SH-SY5Y (cell line): Measurements from ENCODE around the gene GULP1.
A peak's percentile ranks its signal among the peaks of the same experiment; 100 is the strongest.

Experiments used
- GATA2 ChIP-seq: IDR thresholded peaks from 2 replicates; pipeline ENCODE4 v1.6.1; 2011; ENCODE audit warnings: mild to moderate bottlenecking, low read depth, low read length
- GATA3 ChIP-seq: IDR thresholded peaks from 2 replicates; pipeline ENCODE4 v1.6.1; 2011; ENCODE audit warnings: low read depth, mild to moderate bottlenecking, low read length, moderate library complexity

Gene GULP1

DNA sequence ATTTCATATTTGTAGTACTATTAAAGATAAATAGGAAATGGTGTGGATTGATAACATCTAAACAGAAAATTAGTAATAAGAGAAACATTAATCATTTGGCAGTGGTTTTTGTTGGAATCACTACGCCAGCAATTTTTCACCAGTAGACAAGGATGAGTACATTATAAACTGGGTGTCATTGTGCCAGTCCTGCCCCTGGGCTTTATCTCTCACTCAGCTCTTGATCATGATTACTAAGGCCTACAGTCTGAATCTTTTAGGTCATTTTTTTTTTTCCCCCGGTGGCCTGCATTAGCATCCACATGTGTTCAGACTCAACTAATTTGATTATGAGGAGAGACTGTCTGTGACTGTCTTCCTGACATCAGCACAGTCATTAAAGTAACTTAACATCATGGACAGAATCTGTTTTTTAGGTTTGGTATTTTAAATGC is 16.2 kb downstream of the GULP1 start:
- TF ChIP-seq GATA2 (peak; percentile 84), GATA3 (peak; percentile 88)

DNA sequence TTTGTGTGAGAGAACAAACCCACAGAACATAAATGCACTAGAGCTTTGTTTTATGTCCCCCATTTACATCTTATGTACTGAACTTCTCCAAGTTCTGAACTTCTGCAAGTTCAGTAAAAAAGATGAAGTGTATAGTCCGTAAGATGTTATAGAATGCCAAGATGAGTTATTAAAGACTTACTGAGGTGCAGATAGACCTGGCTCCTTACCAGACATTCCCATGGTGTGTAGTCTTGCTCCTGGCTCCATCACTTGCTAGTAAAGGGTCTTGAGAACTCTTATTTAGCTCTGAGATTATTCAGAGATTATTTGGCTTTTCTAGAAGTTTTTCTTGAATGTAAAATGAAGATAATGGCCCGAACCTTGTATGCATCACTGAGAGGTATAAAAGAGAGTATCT is 16.8 kb downstream of the GULP1 start:
- TF ChIP-seq GATA2 (no peak), GATA3 (no peak)

DNA sequence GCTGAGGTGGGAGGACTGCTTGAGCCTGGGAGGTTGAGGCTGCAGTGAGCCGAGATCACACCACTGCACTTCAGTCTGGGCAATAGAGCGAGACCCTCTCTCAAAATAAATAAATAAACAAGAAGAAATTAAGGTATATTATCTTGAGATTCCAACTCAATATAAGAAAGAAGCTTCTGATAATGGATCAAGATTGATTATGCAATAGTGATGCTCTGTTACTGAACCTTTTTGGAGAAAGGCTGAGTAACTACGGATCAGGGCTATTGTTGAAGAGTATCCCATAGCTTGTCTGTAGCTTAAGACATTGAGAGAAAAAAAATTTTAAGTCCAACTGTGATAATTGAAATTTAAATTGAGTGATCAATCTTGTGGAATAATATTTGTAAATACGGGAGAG is 17.7 kb downstream of the GULP1 start:
- TF ChIP-seq GATA3 (no peak), GATA2 (no peak)

DNA sequence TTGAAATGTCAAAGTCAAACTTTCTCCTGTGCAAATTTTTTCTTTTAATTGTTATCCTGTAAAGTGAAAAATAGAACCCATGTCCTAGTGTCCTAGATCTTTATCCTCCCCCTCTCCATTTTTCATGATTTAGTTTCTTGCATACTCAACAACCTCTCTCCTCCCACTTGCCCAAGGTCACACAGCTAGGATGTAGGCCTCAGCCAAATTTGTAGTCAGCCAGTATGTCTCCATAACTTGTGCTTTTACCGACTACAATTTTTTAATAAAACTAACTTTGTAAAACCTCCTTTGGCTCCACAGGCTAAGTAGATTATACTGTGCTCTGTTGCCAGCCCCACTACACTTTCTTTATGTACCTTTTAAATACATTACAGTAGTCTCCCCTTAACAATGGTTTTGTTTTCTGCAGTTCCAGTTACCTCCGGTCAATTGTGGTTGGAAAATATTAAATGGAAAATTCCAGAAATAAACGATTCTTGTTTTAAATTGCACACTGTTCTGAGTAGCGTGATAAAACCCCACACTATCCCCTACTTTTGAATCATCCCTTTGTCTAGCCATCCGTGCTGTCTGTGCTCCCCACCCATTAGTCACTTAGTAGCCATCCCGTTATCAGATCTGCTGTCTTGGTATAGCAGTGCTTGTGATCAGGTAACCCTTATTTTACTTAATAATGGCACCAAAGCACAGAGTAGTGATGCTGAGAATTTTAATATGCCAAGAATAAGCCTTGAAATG is 22.8 kb downstream of the GULP1 start:
- TF ChIP-seq GATA2: no peak
- no peak for TF ChIP-seq GATA3

DNA sequence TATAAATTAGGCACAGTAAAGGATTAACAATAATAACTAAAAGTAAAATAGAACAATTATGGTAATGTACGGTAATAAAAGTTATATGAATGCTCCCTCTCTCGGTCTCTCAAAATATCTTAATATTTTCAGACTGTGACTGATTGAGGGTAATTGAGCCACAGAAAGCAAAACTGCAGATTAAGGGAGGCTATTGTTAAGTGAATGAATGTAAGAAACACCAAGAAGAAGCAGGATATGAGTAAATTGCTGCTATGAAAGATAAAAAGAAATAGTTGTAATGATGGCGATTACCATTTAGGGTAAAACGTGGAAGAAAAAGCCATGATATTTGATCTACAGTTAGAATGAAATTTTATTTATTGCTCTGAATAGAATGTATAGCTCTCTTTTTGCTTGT is 24.1 kb downstream of the GULP1 start:
- TF ChIP-seq GATA2: no peak
- TF ChIP-seq GATA3: no peak

DNA sequence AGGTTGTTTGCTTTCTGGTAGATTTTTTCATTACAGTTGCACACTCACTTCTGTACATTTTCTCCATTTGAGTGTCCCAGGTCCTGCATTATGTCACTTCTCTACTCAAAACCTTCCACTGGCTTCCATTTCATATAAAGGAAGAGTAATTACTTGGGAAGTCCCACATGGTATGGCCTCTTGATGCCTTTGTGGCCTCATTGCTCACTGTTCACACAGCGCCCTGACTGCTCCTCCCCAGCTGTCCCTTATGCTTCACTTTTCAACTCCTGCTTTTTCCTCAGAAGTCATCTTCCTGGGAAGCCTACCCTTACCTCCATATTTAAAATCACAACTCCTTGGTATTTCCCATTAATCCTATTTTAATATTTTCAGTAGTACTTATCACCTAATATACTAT is 24.7 kb downstream of the GULP1 start:
- no peak for TF ChIP-seq GATA3
- no peak for TF ChIP-seq GATA2

DNA sequence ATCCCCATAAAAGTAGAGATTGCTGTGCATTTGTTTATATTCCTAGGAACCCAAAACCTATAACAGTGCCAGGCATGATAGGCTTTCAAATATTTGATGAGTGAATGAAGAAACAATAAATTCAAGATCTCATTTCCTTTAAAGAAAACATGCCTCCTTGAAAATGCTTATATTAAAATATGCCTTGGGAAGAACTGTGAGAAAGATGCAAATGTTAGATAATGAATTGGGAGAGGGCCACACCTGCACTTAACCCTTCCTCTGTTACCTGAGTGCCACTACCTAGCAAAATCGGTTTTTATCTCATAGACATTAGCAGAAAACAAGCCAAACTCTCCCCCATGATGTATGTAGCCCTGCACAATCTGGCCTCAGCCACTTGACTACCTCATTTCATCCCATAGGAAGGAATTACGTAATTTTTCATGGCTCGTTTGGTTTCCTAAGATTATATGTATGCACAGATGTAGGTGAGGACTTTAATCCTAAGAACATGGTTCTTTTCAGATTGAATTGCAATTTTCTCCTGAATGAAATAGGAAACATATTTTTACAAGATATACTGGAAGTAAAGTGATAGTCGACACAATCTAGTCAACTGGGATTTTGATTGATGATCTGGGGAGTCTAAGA is 25.2 kb downstream of the GULP1 start:
- TF ChIP-seq GATA2 (no peak), GATA3 (no peak)

DNA sequence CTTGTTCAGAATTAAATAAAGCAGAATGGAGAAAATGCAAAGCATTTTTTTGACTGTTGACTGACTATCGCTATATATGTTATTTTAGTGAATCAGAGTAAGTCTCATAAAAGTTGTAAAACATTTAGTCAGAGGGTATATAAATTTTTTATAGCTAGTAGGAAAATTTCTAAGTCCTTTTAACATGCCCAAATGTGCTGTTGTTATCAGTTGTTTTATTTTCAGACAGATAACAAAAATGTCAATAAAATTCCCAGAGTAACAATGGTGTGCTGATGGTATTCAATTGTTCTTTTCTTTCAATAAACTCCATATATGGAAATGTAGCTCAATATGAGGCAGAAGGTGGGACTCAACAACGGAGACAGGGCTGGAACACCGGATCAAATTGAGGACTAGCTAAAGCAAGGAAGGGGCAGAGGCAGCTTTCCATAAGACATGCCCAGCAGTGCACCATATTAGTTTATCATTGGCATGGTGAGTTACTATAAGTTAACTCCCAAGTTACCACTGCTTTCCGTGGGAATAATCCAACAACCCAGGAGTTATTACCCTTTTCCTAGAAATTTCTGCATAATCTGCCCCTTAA is 26.6 kb downstream of the GULP1 start:
- TF ChIP-seq GATA3 (no peak), GATA2 (no peak)

DNA sequence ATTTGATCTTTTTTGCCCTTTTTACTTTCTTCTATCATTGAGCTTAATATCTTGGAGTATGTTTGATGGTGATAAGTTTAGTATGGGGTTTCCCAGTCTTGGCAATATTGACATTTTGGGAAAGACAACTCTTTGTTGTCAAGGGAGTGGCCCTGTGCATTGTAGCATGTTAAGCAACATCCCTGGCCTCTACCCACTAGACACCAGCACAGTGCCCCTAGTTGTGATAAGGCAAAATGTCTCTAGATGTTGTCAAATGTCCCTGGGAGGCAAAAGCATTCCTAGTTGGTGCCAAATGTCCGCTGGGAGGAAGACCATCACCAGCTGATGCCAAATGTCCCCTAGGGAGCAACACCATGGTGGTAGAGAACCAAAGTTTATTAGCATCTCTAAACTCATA is 28.2 kb downstream of the GULP1 start:
- no peak for TF ChIP-seq GATA2
- TF ChIP-seq GATA3: no peak

DNA sequence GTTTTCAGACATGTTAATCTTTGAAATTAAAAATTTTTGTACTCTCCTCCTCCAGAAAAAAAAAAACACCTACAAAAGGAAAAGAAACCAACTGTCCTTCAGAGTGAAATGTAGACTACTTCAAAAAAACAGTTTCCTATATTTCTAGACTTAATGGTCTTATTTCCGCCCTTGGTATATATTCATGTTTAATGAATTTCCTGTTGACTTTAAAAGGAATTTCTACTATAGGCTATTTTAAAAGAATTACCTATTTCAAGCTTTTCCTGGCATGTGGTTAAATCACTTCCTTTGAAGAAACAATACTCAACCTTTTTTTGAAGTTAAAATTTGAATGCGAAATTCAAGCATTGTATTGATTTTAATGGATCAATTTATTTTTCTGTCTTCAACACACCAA is 29.2 kb downstream of the GULP1 start:
- no peak for TF ChIP-seq GATA3
- no peak for TF ChIP-seq GATA2

DNA sequence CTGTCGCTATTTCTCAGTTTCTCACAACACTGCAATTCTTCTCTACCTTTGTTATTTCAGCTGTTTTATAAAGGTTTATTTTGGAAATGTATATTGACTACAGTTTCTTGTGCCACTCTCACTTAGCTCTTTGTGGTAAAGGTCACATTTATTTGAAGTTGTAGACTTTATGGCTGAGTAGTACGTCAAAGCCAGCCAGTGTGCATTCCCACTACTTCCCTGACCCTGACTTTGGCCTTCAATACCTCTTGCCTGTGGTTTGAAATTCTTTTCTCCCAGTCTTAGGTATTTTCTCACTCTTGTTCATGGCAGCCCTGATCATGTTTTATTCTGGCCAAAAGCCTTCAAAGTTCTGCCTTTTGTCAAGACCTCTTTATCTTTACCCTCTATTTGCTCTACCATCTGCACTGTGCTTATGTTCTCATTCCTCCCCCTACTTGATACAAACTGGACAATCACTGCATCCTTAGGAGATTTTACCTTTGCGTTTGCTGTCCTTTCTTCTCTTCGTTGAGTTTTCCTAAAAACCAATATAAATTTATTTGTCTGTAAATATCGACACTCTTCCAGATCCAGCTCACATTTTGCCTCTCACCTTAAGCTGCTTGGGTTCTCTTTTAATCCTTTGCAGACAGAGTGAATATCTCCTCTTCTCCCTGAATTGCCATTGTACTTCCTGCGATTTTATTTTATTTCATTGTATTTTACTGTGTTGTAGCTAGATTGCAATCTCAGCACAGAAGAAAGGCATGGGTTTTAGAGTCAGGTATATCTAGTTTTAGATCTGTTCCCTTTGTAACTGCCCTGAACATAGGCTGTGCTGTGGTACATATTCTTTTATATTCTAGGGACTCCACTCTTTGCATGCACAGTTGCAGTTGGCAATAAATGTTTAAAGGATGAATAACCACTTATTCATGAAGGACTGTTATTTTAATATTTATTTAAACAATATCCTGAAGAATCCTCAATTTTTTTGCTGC is 31.2 kb downstream of the GULP1 start:
- peak; percentile 51; the same call in 1 of the 2 replicates for TF ChIP-seq GATA3
- TF ChIP-seq GATA2: peak; percentile 50; the same call in 1 of the 2 replicates

DNA sequence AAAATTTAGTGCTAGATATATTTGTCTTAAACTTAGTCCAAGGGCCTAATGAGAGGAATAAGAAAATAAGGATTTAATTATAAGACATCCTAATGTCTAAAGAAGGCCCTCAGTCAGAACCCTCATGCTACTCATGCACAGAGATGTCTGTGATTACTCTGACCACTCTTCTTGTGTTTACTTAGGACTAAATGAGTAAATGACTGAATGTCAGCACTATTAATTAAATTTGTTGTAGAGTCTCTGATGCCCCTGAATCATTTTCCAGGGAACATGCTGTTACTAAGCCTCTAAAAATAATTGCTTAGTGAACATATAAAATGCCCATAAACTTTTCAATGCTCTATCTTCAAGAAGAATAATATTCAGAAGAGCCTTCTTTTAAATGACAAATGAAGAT is 32.4 kb downstream of the GULP1 start:
- TF ChIP-seq GATA2 (no peak), GATA3 (no peak)

DNA sequence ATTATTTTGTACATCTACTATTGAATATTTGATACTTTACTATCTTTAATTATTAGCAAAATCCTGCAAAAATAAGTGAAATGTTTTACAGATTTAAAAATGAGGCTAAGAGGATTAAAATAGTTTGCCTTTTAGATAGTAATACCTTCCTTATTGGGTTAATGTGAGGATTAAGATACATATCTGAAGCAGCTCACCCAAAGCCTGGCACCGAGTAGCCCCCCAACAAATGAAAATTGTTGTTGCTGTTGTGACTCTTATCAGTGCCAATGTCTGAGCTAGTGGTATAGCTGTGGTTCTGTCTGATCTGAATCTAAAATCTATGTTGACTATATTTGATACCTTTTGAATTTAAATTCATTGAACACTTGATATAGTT is 34.6 kb downstream of the GULP1 start:
- TF ChIP-seq GATA3: no peak; the same call in 1 of the 2 replicates
- TF ChIP-seq GATA2: peak; percentile 52; the same call in 1 of the 2 replicates
